HG03354 (cell line): ENCODE data around the gene PLAC1.
A peak's percentile ranks its signal among the peaks of the same experiment; 100 is the strongest.

Experiments used
- ATAC-seq: cut with Tn5 transposase; IDR thresholded peaks from one replicate; pipeline ENCODE4 v1.9.1; 2021; ENCODE audit warnings: mild to moderate bottlenecking; ENCODE audit not compliant: unreplicated experiment, poor library complexity, severe bottlenecking

The PLAC1 gene

GRCh38 chrX:134633832-134634231, 24.4 kb downstream of the PLAC1 start:
- ATAC-seq, result peak; percentile 61

- ATAC-seq, result no peak
Measured at GRCh38 chrX:134633394-134633793, 24.9 kb downstream of the PLAC1 start.

DNA sequence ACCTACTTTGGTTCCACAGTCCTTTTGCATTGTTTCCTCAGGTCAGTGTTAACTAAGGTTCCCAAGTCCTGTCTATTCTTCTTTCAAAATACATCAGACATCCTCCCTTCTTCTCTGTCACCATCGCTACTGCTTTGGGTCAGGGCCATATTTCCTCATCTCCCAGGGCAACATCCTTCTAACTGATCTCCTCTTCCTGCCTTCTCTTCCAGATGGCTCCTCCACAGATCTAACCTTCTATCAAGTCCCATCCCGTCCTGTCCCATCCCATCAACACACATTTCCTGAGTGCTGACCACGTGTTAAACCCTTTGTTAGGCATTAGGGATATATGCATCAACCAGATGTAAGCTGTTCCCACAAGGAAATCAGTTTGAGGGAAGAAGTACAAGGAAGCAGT, 25.9 kb downstream of the PLAC1 start:
- no peak for ATAC-seq

DNA sequence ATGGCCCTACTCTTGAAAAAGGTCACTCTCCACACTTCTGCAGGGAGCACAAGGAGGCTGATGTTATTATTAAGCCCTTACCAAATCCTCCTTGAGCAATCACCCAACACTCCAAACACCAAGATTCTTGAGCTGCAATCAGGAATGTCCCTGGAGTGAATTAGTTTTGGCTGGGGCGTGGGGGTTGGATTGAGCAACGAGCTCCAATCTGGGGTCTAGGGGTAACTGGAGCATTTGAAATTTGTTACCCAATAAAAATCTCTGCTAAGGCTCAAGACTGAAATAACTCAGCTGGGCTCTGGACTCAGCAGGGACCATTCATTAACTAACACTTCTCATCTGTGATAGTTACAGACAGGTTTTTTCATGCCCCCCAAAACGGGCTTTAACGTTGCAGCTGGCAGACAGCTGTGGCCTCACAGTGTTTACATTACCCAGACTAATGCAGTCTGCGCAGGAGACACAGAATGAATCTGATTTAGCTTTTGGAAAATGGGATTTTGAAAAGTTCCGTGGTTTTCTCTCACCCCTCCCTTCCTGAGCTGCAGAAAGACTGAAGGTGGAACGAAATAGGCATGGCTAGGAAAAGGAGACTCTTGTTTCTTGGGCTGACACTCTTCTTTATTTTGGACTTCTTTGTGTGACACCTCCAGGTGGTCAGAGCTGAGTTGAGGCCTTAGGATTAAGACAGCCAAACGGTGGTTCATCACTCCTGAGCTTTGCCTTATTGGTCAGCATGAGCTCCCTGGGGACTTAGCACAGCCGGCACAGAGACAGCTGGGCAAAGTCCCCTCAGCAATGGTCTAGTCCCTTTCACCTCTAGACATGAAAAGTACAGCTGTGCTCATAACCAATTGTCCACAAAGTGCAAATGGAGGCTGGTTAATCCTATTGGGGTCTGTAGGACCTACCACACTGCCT, 26.6 kb downstream of the PLAC1 start:
- ATAC-seq, result no peak

- ATAC-seq, result no peak
Measured at GRCh38 chrX:134628663-134629062, 29.6 kb downstream of the PLAC1 start.

DNA sequence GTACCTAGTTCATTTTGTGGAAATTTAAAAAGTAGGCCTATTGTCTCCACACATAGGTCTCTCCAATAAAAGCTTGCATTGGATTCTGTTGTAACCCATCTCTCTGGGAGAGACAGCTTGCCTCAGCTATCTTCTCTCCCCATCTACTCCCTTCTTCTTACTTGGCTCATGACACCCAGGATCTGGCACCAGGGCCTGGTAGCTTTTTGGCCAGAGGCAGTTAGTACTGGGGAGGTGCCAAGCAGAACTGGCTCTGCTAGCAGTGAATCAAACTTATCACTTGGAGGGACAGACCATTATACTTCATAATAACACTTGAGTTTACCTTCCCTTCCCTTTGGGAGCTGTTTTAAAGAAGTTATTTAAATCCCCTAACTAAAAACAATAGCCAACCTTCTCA, 31.8 kb downstream of the PLAC1 start:
- ATAC-seq, result no peak

DNA sequence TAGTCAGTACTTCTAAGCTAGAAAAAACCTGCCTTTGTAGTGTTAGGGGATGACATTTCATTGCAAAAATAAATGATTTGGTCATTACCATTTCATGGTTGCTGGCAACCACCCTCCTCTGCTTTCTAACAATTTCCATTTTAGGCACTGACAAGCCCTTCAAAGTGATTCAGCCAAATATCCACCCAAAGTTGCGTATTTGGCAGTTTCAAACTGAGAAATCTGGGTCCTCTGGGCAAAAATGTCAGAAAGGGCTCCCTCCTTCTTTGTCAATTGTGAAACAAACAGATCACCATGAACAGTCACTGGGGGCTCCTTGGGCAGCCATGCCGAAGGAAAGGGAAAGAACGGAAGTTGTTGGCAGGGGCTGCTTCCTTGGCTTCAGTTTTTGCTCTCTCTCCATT, 33.0 kb downstream of the PLAC1 start:
- ATAC-seq, result no peak

DNA sequence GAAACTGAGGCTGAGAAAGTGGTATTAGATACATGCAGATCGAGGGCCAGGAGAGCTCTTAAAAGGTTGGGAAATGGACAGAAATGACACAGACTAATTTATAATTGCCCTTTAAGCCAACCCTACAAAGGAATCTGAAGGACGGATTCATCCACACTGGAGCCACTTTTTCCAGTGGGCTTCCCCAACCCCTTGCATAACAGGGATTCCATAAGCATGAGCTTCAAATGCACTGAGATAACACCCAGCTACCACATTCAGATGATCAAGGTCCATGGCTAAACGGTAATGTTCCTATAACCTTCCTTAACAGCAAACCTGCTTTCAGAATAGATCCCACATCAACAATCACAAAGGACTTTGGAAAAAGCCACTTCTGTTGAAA, 34.2 kb downstream of the PLAC1 start:
- ATAC-seq, result no peak

DNA sequence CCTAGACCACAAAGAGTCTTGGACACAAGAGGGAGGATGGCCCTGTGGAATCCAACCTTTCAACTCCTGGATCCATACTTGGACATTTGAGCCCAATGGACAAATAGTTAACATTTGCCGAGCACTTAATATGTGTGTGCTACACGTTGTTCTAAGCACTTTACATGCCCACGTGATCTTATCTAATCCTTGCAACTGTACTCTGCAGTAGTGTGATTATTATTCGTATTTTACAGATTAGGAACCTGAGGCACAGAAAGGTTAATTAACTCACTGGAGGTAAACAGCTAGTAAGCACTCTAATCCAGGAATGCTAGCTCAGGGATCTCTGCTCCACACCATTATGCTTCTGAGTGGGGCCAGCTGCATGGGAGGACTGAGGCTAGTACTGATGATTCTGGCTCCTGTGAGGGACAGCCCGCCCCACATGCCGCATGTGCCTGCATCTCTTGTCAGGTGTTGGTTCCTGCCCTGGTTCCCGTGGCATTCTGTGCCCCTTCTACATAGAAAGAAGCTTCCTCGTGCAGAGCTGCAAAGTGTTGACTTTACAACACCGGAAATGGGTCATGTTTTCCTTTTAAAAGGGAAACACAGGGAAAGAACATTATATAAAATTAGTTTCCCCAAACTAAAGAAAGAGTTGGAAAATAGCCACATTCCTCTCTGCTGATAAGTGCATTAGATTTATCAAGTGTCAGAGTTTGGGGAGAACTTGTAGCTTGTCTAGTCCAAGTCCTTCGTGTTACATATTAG, 34.8 kb downstream of the PLAC1 start:
- ATAC-seq, result no peak

GRCh38 chrX:134622813-134623185, 35.5 kb downstream of the PLAC1 start:
- ATAC-seq, result no peak

GRCh38 chrX:134622056-134622812, 36.0 kb downstream of the PLAC1 start:
- peak; percentile 91 for ATAC-seq

GRCh38 chrX:134619838-134620237, 38.4 kb downstream of the PLAC1 start:
- no peak for ATAC-seq

DNA sequence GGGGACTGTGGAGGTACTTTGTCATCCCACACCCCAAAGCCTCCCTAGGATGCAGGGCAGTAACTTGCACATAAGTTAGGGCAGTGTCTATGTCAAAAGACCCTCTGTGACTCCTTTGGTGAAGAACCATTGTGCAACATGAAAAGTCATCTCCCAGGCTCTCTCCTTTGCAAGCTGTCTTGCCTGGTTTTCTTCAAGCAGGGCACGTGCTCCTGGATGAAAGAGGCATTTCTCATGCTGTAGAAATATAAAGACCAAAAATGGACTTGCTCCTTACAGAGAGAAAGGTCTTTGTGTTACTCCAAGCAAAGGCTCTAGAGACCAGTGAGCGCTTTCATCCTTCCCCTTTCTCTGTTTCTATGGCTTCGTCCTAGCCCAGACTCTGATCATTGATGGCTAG, 44.9 kb downstream of the PLAC1 start:
- ATAC-seq, result no peak

- ATAC-seq, result no peak
Measured at GRCh38 chrX:134608153-134608552, 50.1 kb downstream of the PLAC1 start.

GRCh38 chrX:134607523-134607922, 50.7 kb downstream of the PLAC1 start:
- ATAC-seq, result no peak

GRCh38 chrX:134604701-134605311, 53.5 kb downstream of the PLAC1 start:
- ATAC-seq, result no peak

GRCh38 chrX:134603806-134604700, 54.2 kb downstream of the PLAC1 start:
- ATAC-seq, result no peak

- ATAC-seq, result no peak
Measured at GRCh38 chrX:134602410-134602809, 55.9 kb downstream of the PLAC1 start.

DNA sequence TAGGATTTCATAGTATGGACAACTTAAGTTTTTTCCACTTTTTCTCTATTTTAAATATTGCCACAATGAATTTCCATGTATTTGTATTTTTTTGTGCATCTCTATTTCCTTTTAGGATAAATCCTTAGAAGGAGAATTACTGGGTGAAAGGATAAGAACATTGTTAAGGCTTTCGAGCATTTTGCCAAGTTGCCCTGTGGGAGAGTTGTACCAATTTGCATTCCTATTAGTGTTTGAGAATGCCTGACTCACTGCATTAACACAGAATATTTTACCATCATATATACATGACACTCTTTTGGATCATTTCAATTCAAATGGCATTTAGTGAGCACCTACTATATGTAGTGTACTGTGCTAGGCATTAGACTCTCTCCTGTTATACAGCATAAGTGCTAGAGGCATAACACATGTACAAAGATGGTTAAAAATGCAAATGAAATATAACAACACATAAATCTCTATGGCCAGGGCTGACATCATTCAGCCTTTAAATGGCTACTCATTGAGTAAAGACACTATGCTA, 57.0 kb downstream of the PLAC1 start:
- no peak for ATAC-seq
